ENCODE measurements around the gene DOCK11. TPM values are rescaled to one million over a fixed set of nuclear protein-coding genes. Genes with fewer than 3 reads are reported as not detected.
"Not testable (repeated sequence)": the region's sequence is repeated elsewhere in the genome, so short reads cannot be mapped to it uniquely, and the experiment has no call there.

DOCK11 gene
- total RNA-seq, 2 donors from 2014 or later, result 3.1 to 3.4 TPM

GRCh38 chrX:118706681-118707080, 211.1 kb downstream of the DOCK11 start:
- Histone ChIP-seq H3K27me3 (ENCODE audit: control insufficient read depth, insufficient read depth, low read length, poor library complexity, severe bottlenecking) (no peaks in the 10 kb centered on the region), H3K27ac (ENCODE audit: low read depth, low read length) (no peak overlapping the region), H3K36me3 (ENCODE audit: control insufficient read depth, insufficient read depth, low read length) (no peaks in the 10 kb centered on the region), H3K4me1 (ENCODE audit: control insufficient read depth, insufficient read depth, low read length) (no peaks in the 10 kb centered on the region), H3K9ac (ENCODE audit: extremely low read depth, low read length, poor library complexity, severe bottlenecking) (no peak overlapping the region), H3K9me3 (ENCODE audit: control insufficient read depth, low read length) (no peaks in the 10 kb centered on the region), H3K4me3 (ENCODE audit: low read length) (no peak overlapping the region)
- Mint-ChIP-seq H3K27me3 (ENCODE audit: insufficient read depth) (no peaks in the 10 kb centered on the region), H3K27ac (no peak overlapping the region), H3K4me1 (no peaks in the 10 kb centered on the region), H3K36me3 (ENCODE audit: low read depth) (peaks cover 2% of the 10 kb centered on the region), H3K4me3 (no peak overlapping the region), H3K9me3 (peaks cover 60% of the 10 kb centered on the region)
- no peak for DNase-seq
- TF ChIP-seq CTCF (conservative IDR thresholded peaks at IDR 0.05), result no peak
- WGBS, 2 experiments (ENCODE audit: insufficient coverage in 1 of 2, insufficient read length in 1 of 2), result 94% methylated on average over 4 of the region's 4 CpGs; no CpG with 5 or more reads in 1 of the 2 experiments

GRCh38 chrX:118714521-118714920, 218.9 kb downstream of the DOCK11 start:
- Mint-ChIP-seq H3K4me1 (no peaks in the 10 kb centered on the region), H3K9me3 (peaks cover 51% of the 10 kb centered on the region), H3K27ac (no peak overlapping the region), H3K36me3 (ENCODE audit: low read depth) (no peaks in the 10 kb centered on the region), H3K4me3 (no peak overlapping the region), H3K27me3 (ENCODE audit: insufficient read depth) (no peaks in the 10 kb centered on the region)
- Histone ChIP-seq H3K27me3 (ENCODE audit: control insufficient read depth, insufficient read depth, low read length, poor library complexity, severe bottlenecking) (no peaks in the 10 kb centered on the region), H3K9ac (ENCODE audit: extremely low read depth, low read length, poor library complexity, severe bottlenecking) (no peak overlapping the region), H3K36me3 (ENCODE audit: control insufficient read depth, insufficient read depth, low read length) (no peaks in the 10 kb centered on the region), H3K9me3 (ENCODE audit: control insufficient read depth, low read length) (no peaks in the 10 kb centered on the region), H3K27ac (ENCODE audit: low read depth, low read length) (no peak overlapping the region), H3K4me3 (ENCODE audit: low read length) (no peak overlapping the region), H3K4me1 (ENCODE audit: control insufficient read depth, insufficient read depth, low read length) (no peaks in the 10 kb centered on the region)
- whole genome bisulfite sequencing, 2 experiments (ENCODE audit: insufficient coverage in 1 of 2, insufficient read length in 1 of 2), result 100% methylated on average over 1 of the region's 1 CpG; no CpG with 5 or more reads in 1 of the 2 experiments
- no peak for TF ChIP-seq CTCF (conservative IDR thresholded peaks at IDR 0.05)
- no peak for DNase-seq

GRCh38 chrX:118715917-118716316, 220.3 kb downstream of the DOCK11 start:
- H3K4me3 Mint-ChIP-seq; H3K4me1 Mint-ChIP-seq; H3K27me3 Mint-ChIP-seq (ENCODE audit: insufficient read depth); H3K27me3 ChIP-seq (ENCODE audit: control insufficient read depth, insufficient read depth, low read length, poor library complexity, severe bottlenecking); H3K27ac Mint-ChIP-seq; H3K36me3 Mint-ChIP-seq (ENCODE audit: low read depth); H3K36me3 ChIP-seq (ENCODE audit: control insufficient read depth, insufficient read depth, low read length); H3K9ac ChIP-seq (ENCODE audit: extremely low read depth, low read length, poor library complexity, severe bottlenecking); DNase-seq; H3K4me3 ChIP-seq (ENCODE audit: low read length); H3K4me1 ChIP-seq (ENCODE audit: control insufficient read depth, insufficient read depth, low read length); H3K27ac ChIP-seq (ENCODE audit: low read depth, low read length); H3K9me3 ChIP-seq (ENCODE audit: control insufficient read depth, low read length): not testable (repeated sequence)
- 86 to 89% methylated on average over 4 to 14 of the region's 14 CpGs for WGBS, 2 experiments (ENCODE audit: insufficient coverage in 1 of 2, insufficient read length in 1 of 2)
- H3K9me3 Mint-ChIP-seq, result peaks cover 48% of the 10 kb centered on the region

GRCh38 chrX:118716833-118717232, 221.2 kb downstream of the DOCK11 start:
- H3K4me3 Mint-ChIP-seq, H3K4me1 Mint-ChIP-seq: not testable (repeated sequence)
- WGBS, 2 experiments (ENCODE audit: insufficient coverage in 1 of 2, insufficient read length in 1 of 2), result 94% methylated on average over 22 of the region's 28 CpGs; no CpG with 5 or more reads in 1 of the 2 experiments

More at GRCh38 chrX:118716833-118717232, 221.2 kb downstream of the DOCK11 start:
- not testable (repeated sequence) for H3K4me3 ChIP-seq (ENCODE audit: low read length); H3K27ac ChIP-seq (ENCODE audit: low read depth, low read length); H3K36me3 Mint-ChIP-seq (ENCODE audit: low read depth); H3K36me3 ChIP-seq (ENCODE audit: control insufficient read depth, insufficient read depth, low read length); H3K4me1 ChIP-seq (ENCODE audit: control insufficient read depth, insufficient read depth, low read length); H3K27me3 Mint-ChIP-seq (ENCODE audit: insufficient read depth); DNase-seq; H3K27ac Mint-ChIP-seq; H3K9me3 ChIP-seq (ENCODE audit: control insufficient read depth, low read length); H3K27me3 ChIP-seq (ENCODE audit: control insufficient read depth, insufficient read depth, low read length, poor library complexity, severe bottlenecking); H3K9ac ChIP-seq (ENCODE audit: extremely low read depth, low read length, poor library complexity, severe bottlenecking)
- peaks cover 43% of the 10 kb centered on the region for H3K9me3 Mint-ChIP-seq
